Endothelial cell (in vitro differentiated cells): ENCODE data around the gene GMFB. TPM values are rescaled to one million over a fixed set of nuclear protein-coding genes. Genes with fewer than 3 reads are reported as not detected.

Source experiments
- DNase-seq: peaks from one replicate; pipeline ENCODE4 v3.0.0; 2021; ENCODE audit warnings: low spot score
- H3K27ac Mint-ChIP-seq: one replicate; pipeline ENCODE4 v1.8.0; 2021; ENCODE audit warnings: mixed read lengths, inconsistent platforms; ENCODE audit not compliant: unreplicated experiment
- H3K27me3 Mint-ChIP-seq: one replicate; pipeline ENCODE4 v1.8.0; 2021; ENCODE audit warnings: mild to moderate bottlenecking, moderate library complexity, mixed read lengths, inconsistent platforms; ENCODE audit not compliant: unreplicated experiment
- H3K36me3 Mint-ChIP-seq: one replicate; pipeline ENCODE4 v1.8.0; 2021; ENCODE audit warnings: mild to moderate bottlenecking, low read depth, mixed read lengths, inconsistent platforms; ENCODE audit not compliant: unreplicated experiment
- H3K4me1 Mint-ChIP-seq: one replicate; pipeline ENCODE4 v1.8.0; 2021; ENCODE audit warnings: mild to moderate bottlenecking, mixed read lengths, inconsistent platforms; ENCODE audit not compliant: unreplicated experiment
- H3K4me3 Mint-ChIP-seq: one replicate; pipeline ENCODE4 v1.8.0; 2021; ENCODE audit warnings: mild to moderate bottlenecking, mixed read lengths, inconsistent platforms; ENCODE audit not compliant: unreplicated experiment
- H3K9me3 Mint-ChIP-seq: one replicate; pipeline ENCODE4 v1.8.0; 2021; ENCODE audit warnings: mixed read lengths, inconsistent platforms; ENCODE audit not compliant: unreplicated experiment
- long read RNA-seq: library from polyadenylated mRNA; unstranded; transcript quantifications from one replicate; pipeline ENCODE4 v2.0.0, GENCODE V29; 2020; ENCODE audit not compliant: unreplicated experiment
- total RNA-seq: library from RNA; stranded (reverse); fragmentation: NEBNext Ultra II Directional; extraction: Animal tissue kit (Norgen Biotek cat#: 25700); gene quantifications from one replicate; pipeline ENCODE4 v1.2.1, GENCODE V29; 2021; ENCODE audit not compliant: unreplicated experiment
- TF ChIP-seq, protein P1 (sequence below): fragments of 200-600 bp; sonication (generic); IDR thresholded peaks from one replicate; pipeline ENCODE4 v1.5.0; 2021; ENCODE audit warnings: antibody characterized with exemption; ENCODE audit not compliant: unreplicated experiment

The GMFB gene
- total RNA-seq = 86.2 TPM
- long read RNA-seq, full-length matches to known transcripts = 12 of 13 reads
- long read RNA-seq, partial matches to known transcripts = 0 of 13 reads
- long read RNA-seq, other reads (novel, unspliced or antisense) = 1 of 13 reads

GRCh38 chr14:54488646-54489317 lies at the start of gene GMFB:
TSS of gene GMFB (minus strand) at chr14:54488980. CDS start at chr14:54488927, 53 bp downstream.
- H3K9me3 Mint-ChIP-seq = no peaks in the 10 kb centered on the region
- H3K36me3 Mint-ChIP-seq = peaks cover 22% of the 10 kb centered on the region
- H3K27ac Mint-ChIP-seq = peak within 1 kb of the TSS; percentile 96
- peaks cover 40% of the 10 kb centered on the region for H3K4me1 Mint-ChIP-seq
- DNase-seq = peak; percentile 88
- H3K4me3 Mint-ChIP-seq = peak within 1 kb of the TSS; percentile 97
- H3K27me3 Mint-ChIP-seq = peaks cover 9% of the 10 kb centered on the region
- TF ChIP-seq, protein P1, sequence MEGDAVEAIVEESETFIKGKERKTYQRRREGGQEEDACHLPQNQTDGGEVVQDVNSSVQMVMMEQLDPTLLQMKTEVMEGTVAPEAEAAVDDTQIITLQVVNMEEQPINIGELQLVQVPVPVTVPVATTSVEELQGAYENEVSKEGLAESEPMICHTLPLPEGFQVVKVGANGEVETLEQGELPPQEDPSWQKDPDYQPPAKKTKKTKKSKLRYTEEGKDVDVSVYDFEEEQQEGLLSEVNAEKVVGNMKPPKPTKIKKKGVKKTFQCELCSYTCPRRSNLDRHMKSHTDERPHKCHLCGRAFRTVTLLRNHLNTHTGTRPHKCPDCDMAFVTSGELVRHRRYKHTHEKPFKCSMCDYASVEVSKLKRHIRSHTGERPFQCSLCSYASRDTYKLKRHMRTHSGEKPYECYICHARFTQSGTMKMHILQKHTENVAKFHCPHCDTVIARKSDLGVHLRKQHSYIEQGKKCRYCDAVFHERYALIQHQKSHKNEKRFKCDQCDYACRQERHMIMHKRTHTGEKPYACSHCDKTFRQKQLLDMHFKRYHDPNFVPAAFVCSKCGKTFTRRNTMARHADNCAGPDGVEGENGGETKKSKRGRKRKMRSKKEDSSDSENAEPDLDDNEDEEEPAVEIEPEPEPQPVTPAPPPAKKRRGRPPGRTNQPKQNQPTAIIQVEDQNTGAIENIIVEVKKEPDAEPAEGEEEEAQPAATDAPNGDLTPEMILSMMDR = peak; percentile 30

- Mint-ChIP-seq H3K27me3 (peaks cover 1% of the 10 kb centered on the region), H3K27ac (no peak overlapping the region)
- TF ChIP-seq, protein P1 = no peak
Measured at GRCh38 chr14:54538055-54538454, 49.3 kb upstream of the GMFB start.

GRCh38 chr14:54537651-54538050 lies 48.9 kb upstream of the GMFB start:
- no peak for DNase-seq
- peaks cover 1% of the 10 kb centered on the region for H3K27me3 Mint-ChIP-seq
- H3K36me3 Mint-ChIP-seq = peaks cover 8% of the 10 kb centered on the region
- no peak overlapping the region for H3K27ac Mint-ChIP-seq
- TF ChIP-seq, protein P1 = no peak
- H3K4me3 Mint-ChIP-seq = no peak overlapping the region
- H3K9me3 Mint-ChIP-seq = no peaks in the 10 kb centered on the region
- peaks cover 14% of the 10 kb centered on the region for H3K4me1 Mint-ChIP-seq

More at GRCh38 chr14:54538055-54538454, 49.3 kb upstream of the GMFB start:
- Mint-ChIP-seq H3K36me3 (peaks cover 8% of the 10 kb centered on the region), H3K9me3 (no peaks in the 10 kb centered on the region), H3K4me1 (peaks cover 11% of the 10 kb centered on the region), H3K4me3 (no peak overlapping the region)
- no peak for DNase-seq

GRCh38 chr14:54535646-54536045 lies 46.9 kb upstream of the GMFB start:
- peaks cover 1% of the 10 kb centered on the region for H3K27me3 Mint-ChIP-seq
- TF ChIP-seq, protein P1 = no peak
- no peaks in the 10 kb centered on the region for H3K9me3 Mint-ChIP-seq
- peak overlapping the region; percentile 59 for H3K27ac Mint-ChIP-seq
- H3K36me3 Mint-ChIP-seq = peaks cover 8% of the 10 kb centered on the region
- no peak overlapping the region for H3K4me3 Mint-ChIP-seq
- no peak for DNase-seq
- peaks cover 20% of the 10 kb centered on the region for H3K4me1 Mint-ChIP-seq

DNA sequence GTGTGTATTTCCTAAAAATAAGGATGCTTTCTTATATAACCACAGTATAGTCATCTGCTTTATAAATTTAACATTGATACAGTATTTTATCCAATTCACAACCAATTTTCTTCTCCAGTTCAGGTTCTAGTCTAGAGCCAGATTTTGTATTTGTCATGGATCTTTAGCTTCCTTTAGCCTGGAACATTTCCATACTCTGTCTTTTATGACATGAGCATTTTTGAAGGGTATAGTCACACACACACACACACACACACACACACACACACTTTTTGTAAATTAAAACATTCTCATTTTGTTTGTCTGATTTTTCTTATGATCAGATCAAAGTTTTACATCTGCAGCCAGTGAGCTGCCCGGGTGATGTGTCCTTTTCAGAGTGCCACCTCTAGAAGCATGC lies 46.3 kb upstream of the GMFB start:
- H3K4me3 Mint-ChIP-seq = no peak overlapping the region
- TF ChIP-seq, protein P1 = no peak
- no peak for DNase-seq
- peaks cover 1% of the 10 kb centered on the region for H3K27me3 Mint-ChIP-seq
- peaks cover 20% of the 10 kb centered on the region for H3K4me1 Mint-ChIP-seq
- no peak overlapping the region for H3K27ac Mint-ChIP-seq
- H3K9me3 Mint-ChIP-seq = no peaks in the 10 kb centered on the region
- peaks cover 5% of the 10 kb centered on the region for H3K36me3 Mint-ChIP-seq
